ENCODE measurements around the gene GPR15. TPM values are rescaled to one million over a fixed set of nuclear protein-coding genes. Genes with fewer than 3 reads are reported as not detected.
"Not testable (repeated sequence)": the region's sequence is repeated elsewhere in the genome, so short reads cannot be mapped to it uniquely, and the experiment has no call there.

Gene GPR15
- total RNA-seq, 2 donors from 2014 or later, result not detected

- Histone ChIP-seq H3K27me3 (no peaks in the 10 kb centered on the region), H3K36me3 (replicated peaks in 1 of 2; ENCODE audit: insufficient read depth in 1 of 2, low read depth in 2 of 2) (no peaks in the 10 kb centered on the region), H3K4me3 (no peak overlapping the region), H3K9me3 (no peaks in the 10 kb centered on the region), H3K4me1 (no peaks in the 10 kb centered on the region), H3K27ac (no peak overlapping the region)
- ATAC-seq (no peak), DNase-seq (no peak)
- WGBS, 2 donors, result 61 to 70% methylated on average over 7 of the region's 7 CpGs
- no peak for TF ChIP-seq CTCF (IDR thresholded peaks at IDR 0.05)
- no peak for TF ChIP-seq POLR2A (IDR thresholded peaks at IDR 0.05)
- intact Hi-C loops (cut with DNase I), result no loop called here
Measured at GRCh38 chr3:98556164-98557130, 24.7 kb downstream of the GPR15 start.

GRCh38 chr3:98557324-98558010 lies 25.7 kb downstream of the GPR15 start:
- Histone ChIP-seq H3K4me1 (no peaks in the 10 kb centered on the region), H3K27me3 (no peaks in the 10 kb centered on the region), H3K9me3 (no peaks in the 10 kb centered on the region), H3K4me3 (no peak overlapping the region), H3K36me3 (replicated peaks in 1 of 2; ENCODE audit: insufficient read depth in 1 of 2, low read depth in 2 of 2) (no peaks in the 10 kb centered on the region), H3K27ac (no peak overlapping the region)
- WGBS, 2 donors, result 43 to 48% methylated on average over 4 of the region's 4 CpGs
- TF ChIP-seq POLR2A (IDR thresholded peaks at IDR 0.05) (no peak), CTCF (IDR thresholded peaks at IDR 0.05) (no peak)
- ATAC-seq (no peak), DNase-seq (no peak)
- intact Hi-C loops (cut with DNase I), result no loop called here

GRCh38 chr3:98558100-98558827 lies 26.5 kb downstream of the GPR15 start:
- ATAC-seq, result no peak
- Histone ChIP-seq H3K27ac (no peak overlapping the region), H3K36me3 (replicated peaks in 1 of 2; ENCODE audit: insufficient read depth in 1 of 2, low read depth in 2 of 2) (no peaks in the 10 kb centered on the region), H3K27me3 (no peaks in the 10 kb centered on the region), H3K4me3 (no peak overlapping the region), H3K4me1 (no peaks in the 10 kb centered on the region), H3K9me3 (no peaks in the 10 kb centered on the region)
- 50 to 64% methylated on average over 6 of the region's 6 CpGs for WGBS, 2 donors
- intact Hi-C loops (cut with DNase I), result no loop called here
- DNase-seq, result no peak
- no peak for TF ChIP-seq CTCF (IDR thresholded peaks at IDR 0.05)
- no peak for TF ChIP-seq POLR2A (IDR thresholded peaks at IDR 0.05)

GRCh38 chr3:98559769-98560168 lies 28.0 kb downstream of the GPR15 start:
- DNase-seq; H3K9me3 ChIP-seq; ATAC-seq; H3K4me1 ChIP-seq; H3K27ac ChIP-seq; intact Hi-C loops (cut with DNase I); H3K27me3 ChIP-seq; H3K4me3 ChIP-seq; H3K36me3 ChIP-seq (replicated peaks in 1 of 2; ENCODE audit: insufficient read depth in 1 of 2, low read depth in 2 of 2): not testable (repeated sequence)
- 95 to 98% methylated on average over 2 of the region's 2 CpGs for WGBS, 2 donors

GRCh38 chr3:98560911-98561310 lies 29.1 kb downstream of the GPR15 start:
- no peak for TF ChIP-seq POLR2A (IDR thresholded peaks at IDR 0.05)
- TF ChIP-seq CTCF (IDR thresholded peaks at IDR 0.05), result no peak
- intact Hi-C loops (cut with DNase I), result no loop called here
- no peak for ATAC-seq
- WGBS, 2 donors, result 82 to 84% methylated on average over 2 of the region's 2 CpGs
- H3K27ac ChIP-seq, result no peak overlapping the region
- no peaks in the 10 kb centered on the region for H3K9me3 ChIP-seq
- no peaks in the 10 kb centered on the region for H3K36me3 ChIP-seq (replicated peaks in 1 of 2; ENCODE audit: insufficient read depth in 1 of 2, low read depth in 2 of 2)
- no peak for DNase-seq
- H3K27me3 ChIP-seq, result no peaks in the 10 kb centered on the region
- H3K4me3 ChIP-seq, result no peak overlapping the region
- H3K4me1 ChIP-seq, result no peaks in the 10 kb centered on the region
